HepG2 (cell line): Measurements from ENCODE around the gene TPM3. TPM values are rescaled to one million over a fixed set of nuclear protein-coding genes. Genes with fewer than 3 reads are reported as not detected.
A peak's percentile ranks its signal among the peaks of the same experiment; 100 is the strongest.

Experiments
- CCAR2 ChIP-seq: fragments of 200-400 bp; formaldehyde crosslinking; optimal IDR thresholded peaks from 2 replicates; pipeline ENCODE3; 2018; ENCODE audit warnings: low read depth, mild to moderate bottlenecking, low read length, moderate library complexity
- DMAP1 ChIP-seq: IDR thresholded peaks from 2 replicates; pipeline ENCODE4 v1.6.1; 2016
- FOXA1 ChIP-seq, 2 experiments: fragments of 450-650 bp in 1 of 2; sonication (generic) in 1 of 2; formaldehyde crosslinking in 1 of 2; IDR thresholded peaks; 2 replicates each; pipeline versions ENCODE4 v1.4.0 to v1.6.1; 2016 to 2020; ENCODE audit warnings: missing genetic modification reagents in 1 of 2
- MTA3 ChIP-seq: sonication (generic); formaldehyde crosslinking; IDR thresholded peaks from 2 replicates; pipeline ENCODE4 v1.4.0; 2020; ENCODE audit warnings: missing genetic modification reagents
- NONO ChIP-seq, 2 experiments: fragments of 450-650 bp in 1 of 2; sonication (generic) in 1 of 2; formaldehyde crosslinking in 1 of 2; IDR thresholded peaks in 1 of 2; conservative IDR thresholded peaks in 1 of 2; 2 replicates each; pipeline versions ENCODE4 v1.6.1 to v1.8.0; 2017 to 2022; ENCODE audit warnings: mild to moderate bottlenecking in 1 of 2, missing genetic modification reagents in 1 of 2, moderate library complexity in 1 of 2
- SRSF1 ChIP-seq: fragments of 200-400 bp; formaldehyde crosslinking; optimal IDR thresholded peaks from 2 replicates; pipeline ENCODE3; 2017; ENCODE audit warnings: mild to moderate bottlenecking, low read depth, low read length, moderate library complexity
- TCF7L2 ChIP-seq: IDR thresholded peaks from 2 replicates; pipeline ENCODE4 v1.6.1; 2011; ENCODE audit warnings: mild to moderate bottlenecking, low read depth, low read length, moderate library complexity
- TMF1 ChIP-seq: sonication (generic); formaldehyde crosslinking; IDR thresholded peaks from 2 replicates; pipeline ENCODE4 v1.8.1; 2022; ENCODE audit warnings: low read depth, missing genetic modification reagents
- ZNF737 ChIP-seq: sonication (generic); formaldehyde crosslinking; IDR thresholded peaks from 2 replicates; pipeline ENCODE4 v1.5.0; 2020; ENCODE audit warnings: missing genetic modification reagents, mild to moderate bottlenecking, borderline replicate concordance
- ZSCAN21 ChIP-seq: sonication (generic); formaldehyde crosslinking; IDR thresholded peaks from 2 replicates; pipeline ENCODE4 v1.8.0; 2022; ENCODE audit warnings: mild to moderate bottlenecking, missing genetic modification reagents, moderate library complexity, borderline replicate concordance
- polyA plus RNA-seq, 8 experiments: library from polyadenylated mRNA; depleted of rRNA in 3 of 8; stranded (reverse) in 7 of 8; unstranded in 1 of 8; fragments of >200 nt; fragmentation: Illumina TruSeq in 4 of 8; extraction: Trizol in 4 of 8; gene quantifications; 2 replicates each; pipeline versions ENCODE4 v1.2.1 to v1.2.3, GENCODE V29; 2011 to 2016; ENCODE audit warnings: low read depth in 4 of 8, missing spikeins in 1 of 8, mixed read lengths in 1 of 8; ENCODE audit not compliant: insufficient read depth in 1 of 8
- total RNA-seq, 5 experiments: library from RNA; depleted of rRNA; stranded (reverse); fragments of >200 nt; fragmentation: Illumina TruSeq; extraction: Trizol; gene quantifications; 2 replicates each; pipeline ENCODE4 v1.2.3, GENCODE V29; 2016; ENCODE audit warnings: low read depth in 1 of 5
- TF ChIP-seq, protein P1 (sequence below): sonication (generic); formaldehyde crosslinking; IDR thresholded peaks from 2 replicates; pipeline ENCODE4 v1.4.0; 2020; ENCODE audit warnings: low read depth, mild to moderate bottlenecking, missing genetic modification reagents
- TF ChIP-seq, protein P2 (sequence below): sonication (generic); formaldehyde crosslinking; IDR thresholded peaks from 2 replicates; pipeline ENCODE4 v1.5.1; 2020; ENCODE audit warnings: missing genetic modification reagents, mild to moderate bottlenecking, borderline replicate concordance
- TF ChIP-seq, protein P3 (sequence below): IDR thresholded peaks from 2 replicates; pipeline ENCODE4 v1.6.1; 2016
- TF ChIP-seq, protein P4 (sequence below): sonication (generic); formaldehyde crosslinking; IDR thresholded peaks from 2 replicates; pipeline ENCODE4 v1.5.0; 2020; ENCODE audit warnings: mild to moderate bottlenecking, missing genetic modification reagents
- TF ChIP-seq, protein P5 (sequence below): sonication (generic); formaldehyde crosslinking; IDR thresholded peaks from 2 replicates; pipeline ENCODE4 v1.4.0; 2020; ENCODE audit warnings: mild to moderate bottlenecking, missing genetic modification reagents

Gene TPM3
- total and polyA plus RNA-seq, 2 of the 13 experiments (the other 11 are each of a cell fraction or from before 2014, with no cell fraction given), result 160 to 307 TPM

DNA sequence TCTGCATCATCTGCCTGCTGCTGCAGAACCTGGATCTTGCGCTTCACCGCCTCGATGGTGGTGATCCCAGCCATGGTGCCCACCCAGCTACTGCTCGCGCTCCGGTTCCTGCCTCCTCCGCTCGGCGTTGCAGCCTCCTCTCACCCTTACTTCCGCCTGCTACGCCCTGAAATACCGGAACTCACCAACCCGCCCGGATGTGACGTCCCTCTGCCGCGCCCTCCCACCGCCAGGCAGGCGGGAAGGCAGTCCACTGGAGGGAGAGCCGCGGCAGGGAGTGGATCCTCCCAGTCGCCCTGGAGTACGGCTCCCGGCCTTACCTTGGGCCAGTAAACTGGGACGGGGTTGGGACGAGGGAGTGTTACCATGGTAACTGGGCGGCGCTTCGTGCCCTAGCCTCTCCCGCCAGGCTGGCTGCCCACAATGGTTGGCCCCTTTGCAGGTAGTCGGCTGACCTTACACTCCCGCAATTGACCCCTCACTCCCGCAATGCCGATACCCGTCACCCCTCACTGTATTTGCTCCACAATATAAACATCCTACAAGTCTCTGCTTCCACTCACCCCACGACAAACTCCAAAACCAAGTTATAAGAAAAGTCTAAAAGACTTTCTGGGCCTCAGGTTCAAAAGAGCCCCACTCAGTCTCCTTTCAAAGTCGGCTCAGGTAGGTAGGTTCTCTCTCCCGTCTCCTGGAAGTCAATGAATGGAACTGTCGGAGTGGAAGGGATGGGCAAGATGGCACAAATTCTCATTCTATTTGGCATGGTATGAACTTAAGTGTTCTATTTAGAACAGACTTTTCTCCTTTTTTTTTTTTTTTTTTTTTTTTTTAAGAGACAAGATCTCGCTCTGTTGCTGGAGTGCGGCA, 8.6 kb downstream of the TPM3 start (continued):
- TF ChIP-seq, protein P1, sequence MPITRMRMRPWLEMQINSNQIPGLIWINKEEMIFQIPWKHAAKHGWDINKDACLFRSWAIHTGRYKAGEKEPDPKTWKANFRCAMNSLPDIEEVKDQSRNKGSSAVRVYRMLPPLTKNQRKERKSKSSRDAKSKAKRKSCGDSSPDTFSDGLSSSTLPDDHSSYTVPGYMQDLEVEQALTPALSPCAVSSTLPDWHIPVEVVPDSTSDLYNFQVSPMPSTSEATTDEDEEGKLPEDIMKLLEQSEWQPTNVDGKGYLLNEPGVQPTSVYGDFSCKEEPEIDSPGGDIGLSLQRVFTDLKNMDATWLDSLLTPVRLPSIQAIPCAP (CRISPR knock-in tag), result no peak
- TF ChIP-seq ZSCAN21 (peak; percentile 98), FOXA1 (IDR thresholded peaks at IDR 0.05) (no peak), FOXA1 (CRISPR knock-in tag; IDR thresholded peaks at IDR 0.05) (peak; percentile 42), TMF1 (CRISPR knock-in tag) (peak; percentile 83; the same call in 1 of the 2 replicates), DMAP1 (CRISPR knock-in tag) (peak; percentile 82), CCAR2 (no peak), NONO (IDR thresholded peaks at IDR 0.05) (no peak), NONO (CRISPR knock-in tag; conservative IDR thresholded peaks at IDR 0.05) (peak; percentile 97), ZNF737 (CRISPR knock-in tag) (no peak), SRSF1 (peak; percentile 76), MTA3 (no peak), TCF7L2 (no peak)
- TF ChIP-seq, protein P2, sequence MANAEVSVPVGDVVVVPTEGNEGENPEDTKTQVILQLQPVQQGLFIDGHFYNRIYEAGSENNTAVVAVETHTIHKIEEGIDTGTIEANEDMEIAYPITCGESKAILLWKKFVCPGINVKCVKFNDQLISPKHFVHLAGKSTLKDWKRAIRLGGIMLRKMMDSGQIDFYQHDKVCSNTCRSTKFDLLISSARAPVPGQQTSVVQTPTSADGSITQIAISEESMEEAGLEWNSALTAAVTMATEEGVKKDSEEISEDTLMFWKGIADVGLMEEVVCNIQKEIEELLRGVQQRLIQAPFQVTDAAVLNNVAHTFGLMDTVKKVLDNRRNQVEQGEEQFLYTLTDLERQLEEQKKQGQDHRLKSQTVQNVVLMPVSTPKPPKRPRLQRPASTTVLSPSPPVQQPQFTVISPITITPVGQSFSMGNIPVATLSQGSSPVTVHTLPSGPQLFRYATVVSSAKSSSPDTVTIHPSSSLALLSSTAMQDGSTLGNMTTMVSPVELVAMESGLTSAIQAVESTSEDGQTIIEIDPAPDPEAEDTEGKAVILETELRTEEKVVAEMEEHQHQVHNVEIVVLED, result peak; percentile 86
- TF ChIP-seq, protein P3, sequence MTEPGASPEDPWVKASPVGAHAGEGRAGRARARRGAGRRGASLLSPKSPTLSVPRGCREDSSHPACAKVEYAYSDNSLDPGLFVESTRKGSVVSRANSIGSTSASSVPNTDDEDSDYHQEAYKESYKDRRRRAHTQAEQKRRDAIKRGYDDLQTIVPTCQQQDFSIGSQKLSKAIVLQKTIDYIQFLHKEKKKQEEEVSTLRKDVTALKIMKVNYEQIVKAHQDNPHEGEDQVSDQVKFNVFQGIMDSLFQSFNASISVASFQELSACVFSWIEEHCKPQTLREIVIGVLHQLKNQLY, result peak; percentile 46; the same call in 1 of the 2 replicates
- TF ChIP-seq, protein P4, sequence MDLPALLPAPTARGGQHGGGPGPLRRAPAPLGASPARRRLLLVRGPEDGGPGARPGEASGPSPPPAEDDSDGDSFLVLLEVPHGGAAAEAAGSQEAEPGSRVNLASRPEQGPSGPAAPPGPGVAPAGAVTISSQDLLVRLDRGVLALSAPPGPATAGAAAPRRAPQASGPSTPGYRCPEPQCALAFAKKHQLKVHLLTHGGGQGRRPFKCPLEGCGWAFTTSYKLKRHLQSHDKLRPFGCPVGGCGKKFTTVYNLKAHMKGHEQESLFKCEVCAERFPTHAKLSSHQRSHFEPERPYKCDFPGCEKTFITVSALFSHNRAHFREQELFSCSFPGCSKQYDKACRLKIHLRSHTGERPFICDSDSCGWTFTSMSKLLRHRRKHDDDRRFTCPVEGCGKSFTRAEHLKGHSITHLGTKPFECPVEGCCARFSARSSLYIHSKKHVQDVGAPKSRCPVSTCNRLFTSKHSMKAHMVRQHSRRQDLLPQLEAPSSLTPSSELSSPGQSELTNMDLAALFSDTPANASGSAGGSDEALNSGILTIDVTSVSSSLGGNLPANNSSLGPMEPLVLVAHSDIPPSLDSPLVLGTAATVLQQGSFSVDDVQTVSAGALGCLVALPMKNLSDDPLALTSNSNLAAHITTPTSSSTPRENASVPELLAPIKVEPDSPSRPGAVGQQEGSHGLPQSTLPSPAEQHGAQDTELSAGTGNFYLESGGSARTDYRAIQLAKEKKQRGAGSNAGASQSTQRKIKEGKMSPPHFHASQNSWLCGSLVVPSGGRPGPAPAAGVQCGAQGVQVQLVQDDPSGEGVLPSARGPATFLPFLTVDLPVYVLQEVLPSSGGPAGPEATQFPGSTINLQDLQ (CRISPR knock-in tag), result no peak; the same call in 1 of the 2 replicates
- TF ChIP-seq, protein P5, sequence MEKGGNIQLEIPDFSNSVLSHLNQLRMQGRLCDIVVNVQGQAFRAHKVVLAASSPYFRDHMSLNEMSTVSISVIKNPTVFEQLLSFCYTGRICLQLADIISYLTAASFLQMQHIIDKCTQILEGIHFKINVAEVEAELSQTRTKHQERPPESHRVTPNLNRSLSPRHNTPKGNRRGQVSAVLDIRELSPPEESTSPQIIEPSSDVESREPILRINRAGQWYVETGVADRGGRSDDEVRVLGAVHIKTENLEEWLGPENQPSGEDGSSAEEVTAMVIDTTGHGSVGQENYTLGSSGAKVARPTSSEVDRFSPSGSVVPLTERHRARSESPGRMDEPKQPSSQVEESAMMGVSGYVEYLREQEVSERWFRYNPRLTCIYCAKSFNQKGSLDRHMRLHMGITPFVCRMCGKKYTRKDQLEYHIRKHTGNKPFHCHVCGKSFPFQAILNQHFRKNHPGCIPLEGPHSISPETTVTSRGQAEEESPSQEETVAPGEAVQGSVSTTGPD (CRISPR knock-in tag), result peak; percentile 95
